HepG2 (cell line): ENCODE results near the gene MMP23B. TPM values are rescaled to one million over a fixed set of nuclear protein-coding genes. Genes with fewer than 3 reads are reported as not detected.

Experiments
- ATAC-seq: fragments of 200-7000 bp; cut with Tn5 transposase; 3 replicates; pipeline ENCODE4 v1.9.1; 2020; ENCODE audit warnings: mild to moderate bottlenecking, moderate library complexity
- BruUV-seq: library from RNA; stranded (reverse); fragments of 400-500 nt; replicated peaks from 2 replicates; lab custom pipeline; 2021; lab: Mats Ljungman, UMichigan
- CTCF ChIA-PET: fragments of 300-600 bp; formaldehyde crosslinking; extraction: SDS; loops from one replicate; lab custom pipeline; 2021; ENCODE audit warnings: low total read pairs, inconsistent platforms, low intra/inter-chr PET ratio; lab: Yijun Ruan, JAX
- POLR2A ChIA-PET: fragments of 350-600 bp; sonication (Branson Sonifier 250); formaldehyde crosslinking; loops from one replicate; lab custom pipeline; 2020; ENCODE audit warnings: antibody characterized with exemption, inconsistent platforms; lab: Yijun Ruan, JAX
- DNase-seq: peaks from one replicate; pipeline ENCODE4 v3.0.0-alpha.2; 2015; ENCODE audit warnings: low spot score
- FAIRE-seq: peaks from 3 replicates; lab custom pipeline; 2011; peaks lifted over from hg19 to GRCh38; lab: Jason Lieb, UNC
- H2AFZ ChIP-seq: one replicate; pipeline ENCODE4 v1.6.1; 2011; ENCODE audit warnings: low read length, inconsistent platforms
- H3K27ac ChIP-seq: fragments of 300-600 bp; 3 replicates; pipeline ENCODE4 v1.8.0; 2011; ENCODE audit warnings: mixed run types, mild to moderate bottlenecking, mixed read lengths, low read length, inconsistent platforms; ENCODE audit not compliant: insufficient read depth; ENCODE audit errors: extremely low read length
- H3K27me3 ChIP-seq, 2 experiments: fragments of 200-600 bp in 1 of 2; 2 replicates in 1 of 2; 3 replicates in 1 of 2; pipeline versions ENCODE4 v1.6.0 to v1.8.0; 2011; ENCODE audit warnings: low read length in 2 of 2, mild to moderate bottlenecking in 2 of 2, moderate library complexity in 2 of 2, inconsistent platforms in 1 of 2; ENCODE audit not compliant: insufficient read depth in 2 of 2, control insufficient read depth in 1 of 2
- H3K36me3 ChIP-seq, 2 experiments: fragments of 200-600 bp in 1 of 2; replicated peaks in 1 of 2; 2 replicates in 1 of 2; 3 replicates in 1 of 2; pipeline versions ENCODE4 v1.5.1 to v1.8.0; 2011; ENCODE audit warnings: low read length in 2 of 2, inconsistent platforms in 1 of 2; ENCODE audit not compliant: insufficient read depth in 2 of 2, control insufficient read depth in 1 of 2
- H3K4me1 ChIP-seq: 2 replicates; pipeline ENCODE4 v1.5.1; 2012; ENCODE audit warnings: low read length, inconsistent platforms; ENCODE audit not compliant: insufficient read depth
- H3K4me2 ChIP-seq: 2 replicates; pipeline ENCODE4 v1.6.0; 2011; ENCODE audit warnings: low read depth, low read length, inconsistent platforms
- H3K4me3 ChIP-seq, 3 experiments: fragments of 200-600 bp in 1 of 3; sonication (generic), shearing (Covaris generic) in 1 of 3; replicated peaks in 1 of 3; 2 replicates each; pipeline ENCODE4 v1.5.1; 2011 to 2016; ENCODE audit warnings: low read length in 3 of 3, inconsistent platforms in 2 of 3, low read depth in 2 of 3, mild to moderate bottlenecking in 2 of 3, control low read depth in 1 of 3, mixed read lengths in 1 of 3; ENCODE audit not compliant: insufficient read depth in 1 of 3
- H3K79me2 ChIP-seq: one replicate; pipeline ENCODE4 v1.6.1; 2011; ENCODE audit warnings: low read length, inconsistent platforms; ENCODE audit not compliant: insufficient read depth
- H3K9ac ChIP-seq: 2 replicates; pipeline ENCODE4 v1.6.0; 2011; ENCODE audit warnings: mild to moderate bottlenecking, low read depth, low read length, inconsistent platforms; ENCODE audit not compliant: insufficient read depth
- H3K9me3 ChIP-seq: 2 replicates; pipeline ENCODE4 v1.5.1; 2012; ENCODE audit warnings: mild to moderate bottlenecking, low read length
- H4K20me1 ChIP-seq: 2 replicates; pipeline ENCODE4 v1.6.0; 2011; ENCODE audit warnings: inconsistent platforms, mild to moderate bottlenecking, low read length, moderate library complexity; ENCODE audit not compliant: insufficient read depth
- CBX5 ChIP-seq: sonication (generic); formaldehyde crosslinking; IDR thresholded peaks from 2 replicates; pipeline ENCODE4 v1.4.0; 2020; ENCODE audit warnings: missing genetic modification reagents, borderline replicate concordance
- MAFK ChIP-seq, 2 experiments: IDR thresholded peaks in 1 of 2; conservative IDR thresholded peaks in 1 of 2; 2 replicates each; pipeline ENCODE4 v1.6.1; 2011; ENCODE audit warnings: improper control_type of control experiment in 2 of 2, low read length in 2 of 2
- PHF8 ChIP-seq: sonication (generic); formaldehyde crosslinking; IDR thresholded peaks from 2 replicates; pipeline ENCODE4 v1.5.0; 2020; ENCODE audit warnings: missing genetic modification reagents
- RARA ChIP-seq: IDR thresholded peaks from 2 replicates; pipeline ENCODE4 v1.6.1; 2016; ENCODE audit warnings: missing genetic modification reagents, missing compliant biosample characterization
- RBM22 ChIP-seq: fragments of 200-400 bp; formaldehyde crosslinking; optimal IDR thresholded peaks from 2 replicates; pipeline ENCODE3; 2017; ENCODE audit warnings: mild to moderate bottlenecking, low read length, moderate library complexity
- RORA ChIP-seq: sonication (generic); formaldehyde crosslinking; IDR thresholded peaks from 2 replicates; pipeline ENCODE4 v1.5.0; 2020; ENCODE audit warnings: mild to moderate bottlenecking, missing genetic modification reagents, moderate library complexity
- SSRP1 ChIP-seq: IDR thresholded peaks from 2 replicates; pipeline ENCODE4 v1.6.1; 2016; ENCODE audit warnings: control low read depth
- TCF12 ChIP-seq, 2 experiments: fragments of 450-650 bp in 1 of 2; sonication (generic) in 1 of 2; formaldehyde crosslinking in 1 of 2; IDR thresholded peaks; 2 replicates each; pipeline versions ENCODE4 v1.6.1 to v1.8.0; 2017 to 2022; ENCODE audit warnings: antibody characterized with exemption in 1 of 2, mild to moderate bottlenecking in 1 of 2, missing genetic modification reagents in 1 of 2, moderate library complexity in 1 of 2
- YY1 ChIP-seq: IDR thresholded peaks from 2 replicates; pipeline ENCODE4 v1.6.1; 2011; ENCODE audit warnings: low read length, low read depth, moderate library complexity, mild to moderate bottlenecking; ENCODE audit not compliant: insufficient read depth, insufficient replicate concordance
- ZMAT3 ChIP-seq: sonication (generic); formaldehyde crosslinking; conservative IDR thresholded peaks from 2 replicates; pipeline ENCODE4 v1.7.0; 2021; ENCODE audit warnings: missing genetic modification reagents
- ZNF232 ChIP-seq: sonication (generic); formaldehyde crosslinking; IDR thresholded peaks from 2 replicates; pipeline ENCODE4 v1.4.0; 2020; ENCODE audit warnings: missing genetic modification reagents, borderline replicate concordance
- ZNF530 ChIP-seq: sonication (generic); formaldehyde crosslinking; IDR thresholded peaks from 2 replicates; pipeline ENCODE4 v1.5.0; 2020; ENCODE audit warnings: low read depth, mild to moderate bottlenecking, missing genetic modification reagents
- ZSCAN20 ChIP-seq: sonication (generic); formaldehyde crosslinking; IDR thresholded peaks from 2 replicates; pipeline ENCODE4 v1.4.0; 2020; ENCODE audit warnings: missing genetic modification reagents, mild to moderate bottlenecking, borderline replicate concordance
- ZSCAN21 ChIP-seq: sonication (generic); formaldehyde crosslinking; IDR thresholded peaks from 2 replicates; pipeline ENCODE4 v1.8.0; 2022; ENCODE audit warnings: mild to moderate bottlenecking, missing genetic modification reagents, moderate library complexity, borderline replicate concordance
- ZSCAN25 ChIP-seq: sonication (generic); formaldehyde crosslinking; IDR thresholded peaks from 2 replicates; pipeline ENCODE4 v1.8.0; 2022; ENCODE audit warnings: mild to moderate bottlenecking, missing genetic modification reagents
- ZZZ3 ChIP-seq: sonication (generic); formaldehyde crosslinking; IDR thresholded peaks from 2 replicates; pipeline ENCODE4 v1.4.0; 2020; ENCODE audit warnings: missing genetic modification reagents, mild to moderate bottlenecking, borderline replicate concordance
- WGBS: methylation state at CpG from one replicate; pipeline ENCODE4 v1.1.6; 2017; ENCODE audit warnings: low lambda C conversion rate; 5-methylcytosine and 5-hydroxymethylcytosine counted together
- in situ Hi-C: cut with HindIII; loops from 2 replicates; pipeline ENCODE4 v1.10.0; 2017; ENCODE audit warnings: low pct_unique_long_range_greater_than_20kb; ENCODE audit not compliant: extremely low pct_ligation_motif_present
- intact Hi-C: fragments of 100-400 bp; cut with micrococcal nuclease; formaldehyde crosslinking; loops from one replicate; pipeline ENCODE4 v1.10.0; 2022; ENCODE audit not compliant: unreplicated experiment
- polyA plus RNA-seq, 8 experiments: library from polyadenylated mRNA; depleted of rRNA in 3 of 8; stranded (reverse) in 7 of 8; unstranded in 1 of 8; fragments of >200 nt; fragmentation: Illumina TruSeq in 4 of 8; extraction: Trizol in 4 of 8; gene quantifications; 2 replicates each; pipeline versions ENCODE4 v1.2.1 to v1.2.3, GENCODE V29; 2011 to 2016; ENCODE audit warnings: low read depth in 4 of 8, missing spikeins in 1 of 8, mixed read lengths in 1 of 8; ENCODE audit not compliant: insufficient read depth in 1 of 8
- total RNA-seq, 5 experiments: library from RNA; depleted of rRNA; stranded (reverse); fragments of >200 nt; fragmentation: Illumina TruSeq; extraction: Trizol; gene quantifications; 2 replicates each; pipeline ENCODE4 v1.2.3, GENCODE V29; 2016; ENCODE audit warnings: low read depth in 1 of 5
- TF ChIP-seq, protein P1 (sequence below): sonication (generic); formaldehyde crosslinking; IDR thresholded peaks from 2 replicates; pipeline ENCODE4 v1.8.1; 2023; ENCODE audit warnings: mild to moderate bottlenecking, missing genetic modification reagents
- TF ChIP-seq, protein P2 (sequence below): IDR thresholded peaks from 2 replicates; pipeline ENCODE4 v1.6.1; 2012; ENCODE audit warnings: low read length, improper control_type of control experiment

MMP23B gene
- total and polyA plus RNA-seq, 2 of the 13 experiments (the other 11 are each of a cell fraction or from before 2014, with no cell fraction given): 0.61 to 0.75 TPM

DNA sequence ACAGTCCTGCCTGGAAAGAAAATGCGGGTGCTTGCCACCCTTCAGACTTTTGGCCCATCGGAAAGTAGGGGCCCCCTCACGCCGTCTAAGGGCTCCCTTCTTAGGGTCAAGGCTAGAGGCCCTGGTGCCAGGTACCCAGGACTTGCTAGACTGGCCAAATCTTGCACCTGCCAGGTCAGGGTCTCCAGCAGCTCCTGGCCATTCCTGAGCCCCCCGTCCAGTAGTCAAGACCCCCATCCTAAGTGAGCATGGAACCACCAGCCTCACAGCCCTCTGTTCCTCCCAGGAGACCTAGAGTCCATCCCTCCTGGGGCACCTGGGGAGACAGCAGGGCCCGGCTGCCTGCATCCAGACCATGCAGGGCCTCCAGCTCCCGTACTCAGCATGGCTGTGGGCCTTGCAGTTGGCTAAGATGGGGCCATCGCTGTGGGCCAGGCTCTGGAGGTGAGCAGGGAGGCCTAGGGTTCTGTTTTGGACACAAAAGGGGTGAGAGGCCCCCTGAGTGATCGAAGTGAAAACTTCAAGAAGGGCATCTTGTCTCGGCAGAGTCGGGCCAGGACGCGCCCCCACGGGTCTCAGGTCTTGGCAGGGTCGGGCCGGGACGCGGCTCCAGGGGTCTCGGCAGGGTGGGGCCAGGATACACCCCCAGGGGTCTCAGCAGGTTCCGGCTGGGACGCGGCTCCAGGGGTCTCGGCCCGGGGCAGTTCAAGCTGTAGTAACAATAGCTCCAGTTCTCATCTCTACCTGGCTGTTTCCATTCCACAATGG, 38.0 kb upstream of the MMP23B start:
- BruUV-seq: no TSS peak
- Histone ChIP-seq H2AFZ (no peak overlapping the region), H3K27me3 (peaks cover 10 to 32% of the 10 kb centered on the region in 2 experiments; a peak in 4 of 5 replicates), H3K9ac (no peak overlapping the region), H3K27ac (no peak overlapping the region), H4K20me1 (no peaks in the 10 kb centered on the region), H3K4me3 (no peak overlapping the region; a peak in 1 of 6 replicates), H3K4me1 (peaks cover 20% of the 10 kb centered on the region), H3K9me3 (no peaks in the 10 kb centered on the region), H3K79me2 (no peaks in the 10 kb centered on the region), H3K36me3 (no peaks in the 10 kb centered on the region), H3K4me2 (no peak overlapping the region)
- ChIA-PET CTCF (no interaction called here), POLR2A (no interaction called here)
- in situ Hi-C loops: no loop called here
- intact Hi-C loops: no loop called here
- 24% methylated on average over 3 of the region's 24 CpGs for WGBS
- DNase-seq (no peak), FAIRE-seq (no peak), ATAC-seq (no peak; the same call in 2 of the 3 replicates)
- no peak for TF ChIP-seq CBX5 (CRISPR knock-in tag)
- no peak for TF ChIP-seq RBM22
- no peak for TF ChIP-seq ZNF232 (CRISPR knock-in tag)
- no peak for TF ChIP-seq RORA (CRISPR knock-in tag)
- no peak for TF ChIP-seq TCF12 (IDR thresholded peaks at IDR 0.05)
- TF ChIP-seq TCF12 (CRISPR knock-in tag; IDR thresholded peaks at IDR 0.05): no peak
- TF ChIP-seq YY1: no peak
- TF ChIP-seq MAFK (conservative IDR thresholded peaks at IDR 0.05 in 1 of 2, IDR thresholded peaks at IDR 0.05 in 1 of 2; ENCODE audit: low read length in 2 of 2): no peak
- no peak for TF ChIP-seq ZSCAN21 (CRISPR knock-in tag)
- no peak for TF ChIP-seq PHF8 (CRISPR knock-in tag)
- TF ChIP-seq RARA (CRISPR knock-in tag): no peak
- no peak for TF ChIP-seq ZMAT3 (CRISPR knock-in tag)
- TF ChIP-seq, protein P1, sequence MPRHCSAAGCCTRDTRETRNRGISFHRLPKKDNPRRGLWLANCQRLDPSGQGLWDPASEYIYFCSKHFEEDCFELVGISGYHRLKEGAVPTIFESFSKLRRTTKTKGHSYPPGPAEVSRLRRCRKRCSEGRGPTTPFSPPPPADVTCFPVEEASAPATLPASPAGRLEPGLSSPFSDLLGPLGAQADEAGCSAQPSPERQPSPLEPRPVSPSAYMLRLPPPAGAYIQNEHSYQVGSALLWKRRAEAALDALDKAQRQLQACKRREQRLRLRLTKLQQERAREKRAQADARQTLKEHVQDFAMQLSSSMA (CRISPR knock-in tag): no peak
- no peak for TF ChIP-seq ZZZ3 (CRISPR knock-in tag)
- TF ChIP-seq, protein P2, sequence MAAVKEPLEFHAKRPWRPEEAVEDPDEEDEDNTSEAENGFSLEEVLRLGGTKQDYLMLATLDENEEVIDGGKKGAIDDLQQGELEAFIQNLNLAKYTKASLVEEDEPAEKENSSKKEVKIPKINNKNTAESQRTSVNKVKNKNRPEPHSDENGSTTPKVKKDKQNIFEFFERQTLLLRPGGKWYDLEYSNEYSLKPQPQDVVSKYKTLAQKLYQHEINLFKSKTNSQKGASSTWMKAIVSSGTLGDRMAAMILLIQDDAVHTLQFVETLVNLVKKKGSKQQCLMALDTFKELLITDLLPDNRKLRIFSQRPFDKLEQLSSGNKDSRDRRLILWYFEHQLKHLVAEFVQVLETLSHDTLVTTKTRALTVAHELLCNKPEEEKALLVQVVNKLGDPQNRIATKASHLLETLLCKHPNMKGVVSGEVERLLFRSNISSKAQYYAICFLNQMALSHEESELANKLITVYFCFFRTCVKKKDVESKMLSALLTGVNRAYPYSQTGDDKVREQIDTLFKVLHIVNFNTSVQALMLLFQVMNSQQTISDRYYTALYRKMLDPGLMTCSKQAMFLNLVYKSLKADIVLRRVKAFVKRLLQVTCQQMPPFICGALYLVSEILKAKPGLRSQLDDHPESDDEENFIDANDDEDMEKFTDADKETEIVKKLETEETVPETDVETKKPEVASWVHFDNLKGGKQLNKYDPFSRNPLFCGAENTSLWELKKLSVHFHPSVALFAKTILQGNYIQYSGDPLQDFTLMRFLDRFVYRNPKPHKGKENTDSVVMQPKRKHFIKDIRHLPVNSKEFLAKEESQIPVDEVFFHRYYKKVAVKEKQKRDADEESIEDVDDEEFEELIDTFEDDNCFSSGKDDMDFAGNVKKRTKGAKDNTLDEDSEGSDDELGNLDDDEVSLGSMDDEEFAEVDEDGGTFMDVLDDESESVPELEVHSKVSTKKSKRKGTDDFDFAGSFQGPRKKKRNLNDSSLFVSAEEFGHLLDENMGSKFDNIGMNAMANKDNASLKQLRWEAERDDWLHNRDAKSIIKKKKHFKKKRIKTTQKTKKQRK: no peak
- no peak for TF ChIP-seq ZNF530 (CRISPR knock-in tag)
- no peak for TF ChIP-seq SSRP1 (CRISPR knock-in tag)
- no peak for TF ChIP-seq ZSCAN20 (CRISPR knock-in tag)
- TF ChIP-seq ZSCAN25 (CRISPR knock-in tag): no peak
- TF ChIP-seq, all 625 proteins: peak for 0
